ENCODE measurements around the gene GRB2. TPM values are rescaled to one million over a fixed set of nuclear protein-coding genes. Genes with fewer than 3 reads are reported as not detected.

Gene GRB2
- total and polyA plus RNA-seq, 3 donors from 2014 or later, result 54.6 to 78.9 (median 61.8) TPM

DNA sequence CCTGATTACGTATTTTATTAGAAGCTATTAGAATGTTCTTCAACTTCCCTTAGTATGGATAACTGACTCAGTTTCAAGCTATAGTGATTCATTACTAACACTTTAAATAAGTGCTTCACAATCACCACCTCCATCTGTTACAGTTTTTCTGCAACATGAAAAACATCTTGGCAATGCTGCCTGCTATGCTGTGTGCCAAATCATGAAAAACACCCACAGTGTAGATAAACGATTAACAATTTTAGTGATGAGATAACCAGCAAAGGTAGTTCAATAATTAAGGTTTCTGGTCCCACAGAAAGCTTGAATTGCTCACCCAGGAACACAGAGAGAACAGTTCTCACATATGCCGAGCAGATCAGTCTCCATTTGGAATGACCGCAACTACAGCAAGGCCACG is 64.8 kb downstream of the GRB2 start:
- Histone ChIP-seq H3K4me1 (peaks cover 6% of the 10 kb centered on the region), H3K36me3 (ENCODE audit: low read depth, missing control alignments) (no peaks in the 10 kb centered on the region), H3K27ac (no peak overlapping the region), H3K9me3 (no peaks in the 10 kb centered on the region), H3K4me3 (no peak overlapping the region), H3K27me3 (no peaks in the 10 kb centered on the region)
- WGBS, 2 donors, result 70 to 73% methylated on average over 5 of the region's 5 CpGs
- no peak for TF ChIP-seq POLR2A (IDR thresholded peaks at IDR 0.05)
- TF ChIP-seq CTCF (IDR thresholded peaks at IDR 0.05), result no peak
- DNase-seq, result no peak
- intact Hi-C loops (cut with DNase I; ENCODE audit: low total_unique reads), result no loop called here

GRCh38 chr17:75339971-75340370 is 65.5 kb downstream of the GRB2 start:
- Histone ChIP-seq H3K27me3 (no peaks in the 10 kb centered on the region), H3K4me3 (no peak overlapping the region), H3K4me1 (peaks cover 6% of the 10 kb centered on the region), H3K9me3 (no peaks in the 10 kb centered on the region), H3K27ac (no peak overlapping the region), H3K36me3 (ENCODE audit: low read depth, missing control alignments) (no peaks in the 10 kb centered on the region)
- WGBS, 2 donors, result 66 to 77% methylated on average over 3 of the region's 3 CpGs
- no peak for DNase-seq
- TF ChIP-seq CTCF (IDR thresholded peaks at IDR 0.05) (no peak), POLR2A (IDR thresholded peaks at IDR 0.05) (no peak)
- intact Hi-C loops (cut with DNase I; ENCODE audit: low total_unique reads), result no loop called here

- Histone ChIP-seq H3K27me3 (no peaks in the 10 kb centered on the region), H3K9me3 (no peaks in the 10 kb centered on the region), H3K36me3 (ENCODE audit: low read depth, missing control alignments) (no peaks in the 10 kb centered on the region), H3K4me1 (peaks cover 6% of the 10 kb centered on the region), H3K27ac (no peak overlapping the region), H3K4me3 (no peak overlapping the region)
- WGBS, 2 donors, result 60 to 68% methylated on average over 6 of the region's 6 CpGs
- TF ChIP-seq CTCF (IDR thresholded peaks at IDR 0.05), result no peak
- no peak for DNase-seq
- intact Hi-C loops (cut with DNase I; ENCODE audit: low total_unique reads), result no loop called here
Measured at GRCh38 chr17:75338335-75338734, 67.1 kb downstream of the GRB2 start.

- no peaks in the 10 kb centered on the region for H3K36me3 ChIP-seq (ENCODE audit: low read depth, missing control alignments)
- no peak for TF ChIP-seq POLR2A (IDR thresholded peaks at IDR 0.05)
- TF ChIP-seq CTCF (IDR thresholded peaks at IDR 0.05), result no peak
- H3K4me3 ChIP-seq, result no peak overlapping the region
- H3K27me3 ChIP-seq, result no peaks in the 10 kb centered on the region
- no peak for DNase-seq
- H3K4me1 ChIP-seq, result peaks cover 9% of the 10 kb centered on the region
- intact Hi-C loops (cut with DNase I; ENCODE audit: low total_unique reads), result no loop called here
- H3K9me3 ChIP-seq, result no peaks in the 10 kb centered on the region
- no peak overlapping the region for H3K27ac ChIP-seq
- WGBS, 2 donors, result 75 to 91% methylated on average over 3 of the region's 3 CpGs
Measured at GRCh38 chr17:75335315-75335714, 70.2 kb downstream of the GRB2 start.

- DNase-seq, result no peak
- H3K4me3 ChIP-seq, result no peak overlapping the region
- H3K27ac ChIP-seq, result no peak overlapping the region
- TF ChIP-seq CTCF (IDR thresholded peaks at IDR 0.05), result no peak
- no peak for TF ChIP-seq POLR2A (IDR thresholded peaks at IDR 0.05)
- no peaks in the 10 kb centered on the region for H3K36me3 ChIP-seq (ENCODE audit: low read depth, missing control alignments)
- no peaks in the 10 kb centered on the region for H3K9me3 ChIP-seq
- WGBS, 2 donors, result 96 to 97% methylated on average over 3 of the region's 3 CpGs
- intact Hi-C loops (cut with DNase I; ENCODE audit: low total_unique reads), result no loop called here
- H3K4me1 ChIP-seq, result peaks cover 8% of the 10 kb centered on the region
- no peaks in the 10 kb centered on the region for H3K27me3 ChIP-seq
Measured at GRCh38 chr17:75334723-75335122, 70.8 kb downstream of the GRB2 start.
